ENCODE measurements around the gene NFYA. TPM values are rescaled to one million over a fixed set of nuclear protein-coding genes. Genes with fewer than 3 reads are reported as not detected.

NFYA gene
- total RNA-seq, 1 experiment from 2014 or later: 28.7 TPM

DNA sequence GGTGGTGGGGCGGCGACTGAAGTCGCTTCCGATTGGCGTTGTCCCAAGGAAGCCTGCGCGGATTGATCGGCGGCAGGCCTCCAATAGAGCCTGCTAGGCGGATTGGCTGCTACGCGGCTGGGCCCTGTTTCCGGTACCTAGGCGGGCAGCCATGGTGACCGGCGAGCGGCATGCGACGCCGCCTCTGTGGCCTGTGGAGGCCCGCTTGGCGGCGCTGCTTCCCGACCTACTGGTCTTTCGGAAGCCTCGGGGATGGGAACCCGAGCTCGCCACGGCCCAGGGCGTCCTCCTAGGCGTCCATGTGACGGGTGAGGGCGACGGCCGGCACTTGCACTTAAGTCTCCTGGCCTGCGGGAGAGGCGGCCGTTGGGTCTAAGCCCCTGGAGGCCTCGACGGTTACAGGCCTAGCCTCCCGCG lies 28.1 kb downstream of the NFYA start:
- H3K4me3 ChIP-seq (replicated peaks in 1 of 2; ENCODE audit: low read depth in 1 of 2, low read length in 2 of 2): no peak overlapping the region
- no peak overlapping the region for H2AFZ ChIP-seq (ENCODE audit: low read depth, low read length, poor library complexity, severe bottlenecking)
- ChIA-PET RAD21 (ENCODE audit: low non-redundant PET in 1 of 2, low total read pairs in 2 of 2, uncharacterized antibody in 2 of 2, unreplicated experiment in 2 of 2) (no interaction called here), CTCF (no interaction called here), POLR2A (no interaction called here)
- TF ChIP-seq, protein P1, sequence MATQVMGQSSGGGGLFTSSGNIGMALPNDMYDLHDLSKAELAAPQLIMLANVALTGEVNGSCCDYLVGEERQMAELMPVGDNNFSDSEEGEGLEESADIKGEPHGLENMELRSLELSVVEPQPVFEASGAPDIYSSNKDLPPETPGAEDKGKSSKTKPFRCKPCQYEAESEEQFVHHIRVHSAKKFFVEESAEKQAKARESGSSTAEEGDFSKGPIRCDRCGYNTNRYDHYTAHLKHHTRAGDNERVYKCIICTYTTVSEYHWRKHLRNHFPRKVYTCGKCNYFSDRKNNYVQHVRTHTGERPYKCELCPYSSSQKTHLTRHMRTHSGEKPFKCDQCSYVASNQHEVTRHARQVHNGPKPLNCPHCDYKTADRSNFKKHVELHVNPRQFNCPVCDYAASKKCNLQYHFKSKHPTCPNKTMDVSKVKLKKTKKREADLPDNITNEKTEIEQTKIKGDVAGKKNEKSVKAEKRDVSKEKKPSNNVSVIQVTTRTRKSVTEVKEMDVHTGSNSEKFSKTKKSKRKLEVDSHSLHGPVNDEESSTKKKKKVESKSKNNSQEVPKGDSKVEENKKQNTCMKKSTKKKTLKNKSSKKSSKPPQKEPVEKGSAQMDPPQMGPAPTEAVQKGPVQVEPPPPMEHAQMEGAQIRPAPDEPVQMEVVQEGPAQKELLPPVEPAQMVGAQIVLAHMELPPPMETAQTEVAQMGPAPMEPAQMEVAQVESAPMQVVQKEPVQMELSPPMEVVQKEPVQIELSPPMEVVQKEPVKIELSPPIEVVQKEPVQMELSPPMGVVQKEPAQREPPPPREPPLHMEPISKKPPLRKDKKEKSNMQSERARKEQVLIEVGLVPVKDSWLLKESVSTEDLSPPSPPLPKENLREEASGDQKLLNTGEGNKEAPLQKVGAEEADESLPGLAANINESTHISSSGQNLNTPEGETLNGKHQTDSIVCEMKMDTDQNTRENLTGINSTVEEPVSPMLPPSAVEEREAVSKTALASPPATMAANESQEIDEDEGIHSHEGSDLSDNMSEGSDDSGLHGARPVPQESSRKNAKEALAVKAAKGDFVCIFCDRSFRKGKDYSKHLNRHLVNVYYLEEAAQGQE (IDR thresholded peaks at IDR 0.05; ENCODE audit: low read depth): no peak
- TF ChIP-seq, protein P2, sequence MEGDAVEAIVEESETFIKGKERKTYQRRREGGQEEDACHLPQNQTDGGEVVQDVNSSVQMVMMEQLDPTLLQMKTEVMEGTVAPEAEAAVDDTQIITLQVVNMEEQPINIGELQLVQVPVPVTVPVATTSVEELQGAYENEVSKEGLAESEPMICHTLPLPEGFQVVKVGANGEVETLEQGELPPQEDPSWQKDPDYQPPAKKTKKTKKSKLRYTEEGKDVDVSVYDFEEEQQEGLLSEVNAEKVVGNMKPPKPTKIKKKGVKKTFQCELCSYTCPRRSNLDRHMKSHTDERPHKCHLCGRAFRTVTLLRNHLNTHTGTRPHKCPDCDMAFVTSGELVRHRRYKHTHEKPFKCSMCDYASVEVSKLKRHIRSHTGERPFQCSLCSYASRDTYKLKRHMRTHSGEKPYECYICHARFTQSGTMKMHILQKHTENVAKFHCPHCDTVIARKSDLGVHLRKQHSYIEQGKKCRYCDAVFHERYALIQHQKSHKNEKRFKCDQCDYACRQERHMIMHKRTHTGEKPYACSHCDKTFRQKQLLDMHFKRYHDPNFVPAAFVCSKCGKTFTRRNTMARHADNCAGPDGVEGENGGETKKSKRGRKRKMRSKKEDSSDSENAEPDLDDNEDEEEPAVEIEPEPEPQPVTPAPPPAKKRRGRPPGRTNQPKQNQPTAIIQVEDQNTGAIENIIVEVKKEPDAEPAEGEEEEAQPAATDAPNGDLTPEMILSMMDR (IDR thresholded peaks at IDR 0.05 in 2 of 3, conservative IDR thresholded peaks at IDR 0.05 in 1 of 3; ENCODE audit: borderline replicate concordance in 1 of 3, insufficient read depth in 1 of 3, low read depth in 2 of 3, low read length in 2 of 3): no peak
- no peak for TF ChIP-seq RAD21 (IDR thresholded peaks at IDR 0.05; ENCODE audit: low read depth)
- DNase-seq (ENCODE audit: low read depth, low spot score) (no peak), ATAC-seq (no peak)
- no peak overlapping the region for H3K27ac ChIP-seq (ENCODE audit: low read depth, low read length)
- no peaks in the 10 kb centered on the region for H3K4me1 ChIP-seq (ENCODE audit: control insufficient read depth in 1 of 2, insufficient read depth in 2 of 2, low read length in 2 of 2)
- no peaks in the 10 kb centered on the region for H3K27me3 ChIP-seq (ENCODE audit: insufficient read depth, low read length)
- peaks cover 33 to 41% of the 10 kb centered on the region in 2 experiments for H3K36me3 ChIP-seq (ENCODE audit: control insufficient read depth in 1 of 2, insufficient read depth in 2 of 2, low read length in 2 of 2)
- H4K20me1 ChIP-seq (ENCODE audit: insufficient read depth): no peaks in the 10 kb centered on the region
- H3K9me3 ChIP-seq (ENCODE audit: control insufficient read depth in 1 of 2, insufficient read depth in 1 of 2, low read depth in 1 of 2, low read length in 2 of 2): no peaks in the 10 kb centered on the region
- intact Hi-C loops (cut with micrococcal nuclease): no loop called here
- no peak overlapping the region for H3K4me2 ChIP-seq (ENCODE audit: low read length)
- no peaks in the 10 kb centered on the region for H3K9me2 ChIP-seq (ENCODE audit: insufficient read depth)
- no TSS peak for BruUV-seq (replicated peaks)
- H3K79me2 ChIP-seq (ENCODE audit: insufficient read depth, low read length): no peaks in the 10 kb centered on the region
- no peak overlapping the region for H3K9ac ChIP-seq (ENCODE audit: low read length)

Data from HCT116 (cell line).